NCI-H128 (cell line): Measurements from ENCODE around the gene ITPRIP.
A peak's percentile ranks its signal among the peaks of the same experiment; 100 is the strongest.

Experiments
- DNase-seq: peaks from one replicate; lab custom pipeline; 2025; ENCODE audit not compliant: unreplicated experiment; lab: John Stamatoyannopoulos, UW

The ITPRIP gene

GRCh38 chr10:104340641-104341040 lies 2.4 kb upstream of the ITPRIP start:
- DNase-seq, result no peak

- DNase-seq, result no peak
Observed at GRCh38 chr10:104340111-104340526, 1.9 kb upstream of the ITPRIP start.

GRCh38 chr10:104339469-104340110 lies 1.3 kb upstream of the ITPRIP start:
- DNase-seq, result no peak

- no peak for DNase-seq
Observed at GRCh38 chr10:104337521-104337984, 712 bp downstream of the ITPRIP start.

- DNase-seq, result no peak
Observed at GRCh38 chr10:104336821-104337467, 1.3 kb downstream of the ITPRIP start.

- peak; percentile 12 for DNase-seq
Observed at GRCh38 chr10:104334965-104335650, 3.2 kb downstream of the ITPRIP start.

GRCh38 chr10:104334561-104334960 lies 3.7 kb downstream of the ITPRIP start:
- no peak for DNase-seq

- no peak for DNase-seq
Observed at GRCh38 chr10:104333728-104334373, 4.4 kb downstream of the ITPRIP start.

- no peak for DNase-seq
Observed at GRCh38 chr10:104333032-104333727, 5.1 kb downstream of the ITPRIP start.

- DNase-seq, result no peak
Observed at GRCh38 chr10:104332243-104333031, 5.8 kb downstream of the ITPRIP start.

- DNase-seq, result no peak
Observed at GRCh38 chr10:104331208-104331838, 6.9 kb downstream of the ITPRIP start.

GRCh38 chr10:104330168-104331110 lies 7.8 kb downstream of the ITPRIP start:
- no peak for DNase-seq

- no peak for DNase-seq
Observed at GRCh38 chr10:104329735-104330134, 8.5 kb downstream of the ITPRIP start.

GRCh38 chr10:104328896-104329710 lies 9.2 kb downstream of the ITPRIP start:
- DNase-seq, result no peak

- DNase-seq, result no peak
Observed at GRCh38 chr10:104328646-104328895, 9.7 kb downstream of the ITPRIP start.

GRCh38 chr10:104327745-104328645 lies 10.3 kb downstream of the ITPRIP start:
- no peak for DNase-seq

- no peak for DNase-seq
Observed at GRCh38 chr10:104326991-104327610, 11.2 kb downstream of the ITPRIP start.
